GM18502 (cell line): ENCODE data around the gene OXCT1.
"Not testable (repeated sequence)": the region's sequence is repeated elsewhere in the genome, so short reads cannot be mapped to it uniquely, and the experiment has no call there.

Source experiments
- ATAC-seq: cut with Tn5 transposase; IDR thresholded peaks from one replicate; pipeline ENCODE4 v1.9.1; 2021; ENCODE audit warnings: mild to moderate bottlenecking; ENCODE audit not compliant: unreplicated experiment, poor library complexity

Gene OXCT1

DNA sequence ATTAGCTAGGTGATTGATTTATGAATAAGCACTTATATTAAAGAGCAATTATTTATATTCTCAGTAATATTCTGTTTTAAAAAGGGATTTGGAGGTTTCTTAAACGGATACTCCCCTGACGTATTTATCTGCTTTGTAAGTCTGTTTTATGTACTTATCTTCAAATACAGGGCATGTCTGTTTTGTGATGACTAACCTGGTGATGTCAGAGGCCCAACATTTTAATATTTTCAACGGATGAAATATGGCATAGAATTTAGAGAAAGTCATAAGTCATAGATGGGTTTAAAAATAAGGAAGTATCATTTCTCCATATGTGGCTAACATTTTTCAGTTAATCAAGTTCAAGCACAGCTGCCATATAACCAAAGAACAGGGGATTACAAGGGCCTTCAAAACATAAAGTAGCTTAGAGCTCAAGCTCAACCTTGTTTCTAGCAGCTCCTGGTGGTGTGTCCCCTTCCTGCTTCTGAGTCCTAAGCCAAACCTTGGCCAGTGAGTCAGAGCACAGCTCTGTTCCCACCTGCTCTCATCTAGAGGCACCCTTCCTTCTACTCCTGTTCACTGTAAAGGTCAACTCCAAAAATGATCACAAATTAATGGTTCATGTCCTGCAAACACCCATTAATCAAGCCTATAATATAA, 131.4 kb downstream of the OXCT1 start:
- no peak for ATAC-seq

DNA sequence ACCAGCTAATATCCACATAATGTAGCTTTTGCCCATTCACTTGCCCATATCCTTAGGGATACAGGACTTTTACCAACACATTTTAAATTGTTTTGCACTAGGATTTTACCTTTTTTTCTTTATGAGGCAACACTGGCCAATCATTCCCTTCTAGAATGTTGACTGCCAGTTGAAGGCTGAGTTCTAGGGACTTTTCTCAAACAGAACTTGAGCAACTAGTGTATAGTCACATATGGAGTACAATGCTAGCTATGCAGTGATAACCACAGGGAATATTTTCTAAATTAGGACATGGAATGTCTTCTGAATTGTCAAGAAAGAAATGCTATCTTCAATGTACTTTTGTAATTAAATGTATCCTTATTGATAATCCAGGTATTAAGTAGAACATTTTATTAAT, 133.6 kb downstream of the OXCT1 start:
- ATAC-seq: no peak

DNA sequence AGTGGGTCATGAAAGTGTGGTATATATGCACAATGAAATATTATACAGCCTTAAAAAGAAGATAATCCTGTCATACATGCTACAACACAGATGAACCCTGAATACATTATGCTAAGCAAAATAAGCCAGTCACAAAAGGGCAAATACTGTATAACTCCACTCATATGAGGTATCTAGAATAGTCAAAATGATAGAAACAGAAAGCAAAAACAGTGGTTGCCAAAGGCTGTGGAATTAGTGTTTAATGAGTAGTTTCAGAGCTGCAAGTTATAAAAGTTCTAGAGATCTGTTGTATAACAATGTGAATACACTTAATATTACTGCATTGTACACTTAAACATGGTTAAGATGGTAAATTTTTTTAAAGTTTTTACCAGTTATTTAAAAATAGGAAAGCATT, 135.0 kb downstream of the OXCT1 start:
- peak; percentile 82 for ATAC-seq

DNA sequence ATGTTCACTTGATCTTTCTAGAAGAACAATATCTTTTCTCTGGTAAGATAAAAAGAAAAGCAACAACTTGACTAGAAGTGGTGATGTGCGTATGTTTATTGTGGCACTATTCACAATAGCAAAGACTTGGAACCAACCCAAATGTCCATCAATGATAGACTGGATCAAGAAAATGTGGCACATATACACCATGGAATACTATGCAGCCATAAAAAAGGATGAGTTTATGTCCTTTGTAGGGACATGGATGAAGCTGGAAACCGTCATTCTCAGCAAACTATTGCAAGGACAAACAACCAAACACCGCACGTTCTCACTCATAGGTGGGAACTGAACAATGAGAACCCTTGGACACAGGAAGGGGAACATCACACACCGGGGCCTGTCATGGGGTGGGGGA, 140.8 kb downstream of the OXCT1 start:
- ATAC-seq: not testable (repeated sequence)

DNA sequence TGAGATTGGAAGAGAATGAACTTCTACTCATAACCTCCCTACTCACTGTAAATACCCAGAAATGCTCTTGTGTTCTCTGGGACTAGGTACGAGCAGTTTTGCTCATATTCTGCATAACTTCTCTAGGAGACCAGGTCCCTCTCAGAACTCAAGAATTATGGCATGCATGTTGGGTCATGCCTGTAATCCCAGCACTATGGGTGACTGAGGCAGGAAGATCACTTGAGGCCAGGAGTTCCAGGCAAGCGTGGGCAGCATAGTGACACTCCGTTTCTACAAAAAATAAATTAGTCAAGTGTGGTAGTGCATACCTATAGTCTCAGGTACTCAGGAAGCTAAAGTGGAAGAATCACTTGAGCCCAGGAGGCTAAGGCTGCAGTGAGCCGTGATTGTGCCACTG, 141.9 kb downstream of the OXCT1 start:
- no peak for ATAC-seq

DNA sequence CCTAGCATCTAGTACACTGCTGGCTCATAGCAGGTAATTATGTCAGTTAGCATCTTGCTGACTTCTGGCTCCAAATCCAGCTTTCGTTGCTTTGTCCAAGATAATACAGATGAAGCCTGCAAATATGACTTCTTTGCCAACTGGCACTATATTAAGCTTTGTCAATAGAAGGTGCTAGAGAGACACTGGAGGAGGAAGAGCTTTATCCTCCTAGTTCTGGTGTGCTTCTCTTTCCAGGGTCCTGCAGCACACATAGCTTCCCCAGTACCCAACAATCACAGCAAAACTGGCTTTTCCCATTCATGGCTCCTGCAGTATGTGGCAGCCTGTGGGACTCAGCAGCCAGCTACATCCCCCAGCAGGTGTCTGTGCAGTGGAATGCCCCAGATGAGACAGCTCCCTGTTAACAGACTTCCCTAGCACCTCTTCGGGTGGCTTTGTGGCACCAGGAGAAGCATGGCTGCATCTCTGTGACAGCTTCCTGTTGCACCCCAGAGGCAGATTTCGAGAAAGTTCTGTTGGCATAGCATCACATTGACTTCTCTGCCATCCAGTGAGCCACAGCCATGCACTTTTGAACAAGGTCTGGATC, 147.8 kb downstream of the OXCT1 start:
- ATAC-seq: peak; percentile 51

DNA sequence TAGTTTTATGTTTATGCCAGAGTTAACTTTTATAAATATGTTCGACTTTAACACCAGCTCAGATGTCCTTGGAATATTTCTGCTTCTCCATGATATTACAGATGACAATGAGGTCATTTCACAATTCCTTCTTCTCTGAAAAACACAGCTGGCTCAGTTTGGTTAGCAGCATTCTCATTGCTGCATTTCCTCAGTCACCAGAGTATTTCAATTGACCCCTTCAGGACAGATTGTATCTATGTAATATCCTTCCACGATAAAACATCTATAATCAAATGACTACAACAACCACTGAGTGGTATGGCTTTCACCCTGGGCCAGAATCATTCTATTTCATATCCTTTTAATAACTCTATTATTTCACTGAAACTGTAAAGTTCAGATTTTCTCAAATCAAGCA, 148.7 kb downstream of the OXCT1 start:
- no peak for ATAC-seq

DNA sequence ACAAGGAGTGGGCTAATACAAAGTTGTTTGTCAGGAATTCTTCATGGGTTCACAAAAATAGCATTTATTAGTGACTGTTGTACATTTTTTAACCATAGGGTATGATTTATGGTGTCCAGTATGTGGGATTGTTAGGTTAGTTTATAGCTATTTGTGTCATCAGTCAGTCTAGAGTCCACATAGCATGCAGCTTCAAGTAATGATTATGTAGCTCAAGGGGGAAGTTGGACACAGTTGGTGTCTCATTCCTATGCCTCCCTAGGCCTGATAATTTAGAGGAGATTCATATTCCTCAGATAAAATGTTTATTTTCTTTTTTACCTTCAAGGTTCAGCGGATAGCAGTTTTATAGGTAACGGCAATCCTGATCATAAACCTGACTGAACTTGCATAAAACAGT, 153.8 kb downstream of the OXCT1 start:
- no peak for ATAC-seq

DNA sequence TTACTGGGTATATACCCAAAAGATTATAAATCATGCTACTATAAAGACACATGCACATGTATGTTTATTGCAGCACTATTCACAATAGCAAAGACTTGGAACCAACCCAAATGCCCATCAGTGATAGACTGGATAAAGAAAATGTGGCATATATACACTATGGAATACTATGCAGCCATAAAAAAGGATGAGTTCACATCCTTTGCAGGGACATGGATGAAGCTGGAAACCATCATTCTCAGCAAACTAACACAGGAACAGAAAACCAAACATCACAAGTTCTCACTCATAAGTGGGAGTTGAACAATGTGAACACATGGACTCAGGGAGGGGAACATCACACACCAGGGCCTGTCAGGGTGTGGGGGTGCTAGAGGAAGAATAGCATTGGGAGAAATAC, 155.8 kb downstream of the OXCT1 start:
- not testable (repeated sequence) for ATAC-seq

DNA sequence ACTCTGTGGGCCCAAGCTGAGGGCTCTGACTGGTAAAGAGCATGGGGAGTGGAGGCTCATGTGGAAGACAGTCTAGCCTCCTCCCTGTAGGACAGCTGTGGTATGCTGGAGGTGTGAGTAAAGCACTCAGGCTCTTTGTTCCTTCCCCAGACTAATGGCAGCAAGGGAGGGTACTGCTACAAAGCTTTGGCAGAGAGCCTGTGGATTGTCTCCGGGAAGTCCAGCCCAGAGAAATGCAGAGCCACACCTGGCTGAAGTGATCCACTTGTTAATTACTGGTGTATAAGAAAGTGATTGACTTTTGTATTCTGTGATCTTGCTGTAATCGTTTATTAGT, 161.7 kb downstream of the OXCT1 start:
- ATAC-seq: no peak

DNA sequence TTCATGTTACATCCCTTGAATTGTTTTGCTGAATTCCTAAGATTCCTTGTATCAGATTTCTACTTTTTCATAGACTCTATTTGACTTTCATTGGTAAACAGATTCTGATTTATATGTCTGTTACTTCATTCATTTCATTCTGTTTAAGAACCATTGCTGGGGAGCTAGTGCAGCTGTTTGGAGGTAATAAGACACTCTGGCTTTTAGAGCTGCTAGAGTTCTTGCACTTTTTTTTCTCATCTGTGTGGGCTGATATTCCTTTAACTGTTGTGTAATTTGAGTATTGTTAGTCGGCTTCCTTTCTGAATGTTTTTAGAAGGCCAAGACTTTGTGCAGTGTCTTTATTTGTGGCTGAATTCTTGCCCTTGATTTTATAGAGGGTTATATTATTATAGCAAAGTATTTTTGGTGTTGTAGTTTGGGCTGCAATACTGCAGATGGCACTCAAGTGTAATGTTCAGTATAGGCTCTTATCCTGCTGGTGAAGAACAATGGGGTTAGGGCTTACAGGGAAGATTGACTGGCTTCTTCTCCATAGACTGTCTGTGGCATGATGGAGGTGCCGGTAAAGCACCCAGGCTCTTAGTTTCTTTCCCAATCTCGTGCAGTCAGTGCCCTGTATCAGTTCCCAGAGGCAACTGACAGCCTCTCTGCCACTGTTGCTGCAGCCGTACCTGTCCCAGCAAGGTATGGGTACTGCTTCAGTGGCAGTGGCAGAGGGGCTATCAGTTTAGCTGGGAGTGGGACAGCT, 162.2 kb downstream of the OXCT1 start:
- ATAC-seq: peak; percentile 91

DNA sequence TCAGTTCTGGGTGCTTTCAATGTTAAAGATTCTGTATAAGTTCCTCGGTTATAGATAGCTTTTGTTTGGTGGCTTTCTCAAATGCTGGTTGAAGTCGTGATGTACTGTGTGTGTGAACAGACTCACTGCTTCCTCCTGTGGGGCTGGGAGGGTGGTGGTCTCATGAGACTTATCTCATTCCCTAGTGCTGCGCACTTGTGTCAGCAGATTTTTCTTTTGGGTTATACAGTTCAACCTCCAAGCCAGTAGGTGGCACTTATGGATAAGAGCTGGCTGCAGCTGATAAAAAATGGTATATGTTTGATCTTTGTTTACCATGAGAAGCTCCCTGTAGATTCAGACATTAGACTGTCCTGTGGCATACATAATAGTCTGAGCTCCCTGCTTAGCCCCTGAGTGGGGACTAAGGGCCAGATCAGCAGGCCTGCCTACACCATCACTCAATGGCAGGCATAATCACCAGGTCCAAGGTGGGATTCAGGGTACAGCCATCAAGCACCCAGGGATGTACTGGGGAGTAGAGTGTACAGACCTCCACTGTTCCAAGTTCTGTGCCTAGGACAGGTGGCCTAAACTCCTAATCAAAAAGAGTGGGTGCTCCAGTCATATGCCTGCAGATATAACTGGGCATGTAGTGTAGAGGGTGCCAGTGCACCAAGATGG, 174.2 kb downstream of the OXCT1 start:
- ATAC-seq: peak; percentile 81

DNA sequence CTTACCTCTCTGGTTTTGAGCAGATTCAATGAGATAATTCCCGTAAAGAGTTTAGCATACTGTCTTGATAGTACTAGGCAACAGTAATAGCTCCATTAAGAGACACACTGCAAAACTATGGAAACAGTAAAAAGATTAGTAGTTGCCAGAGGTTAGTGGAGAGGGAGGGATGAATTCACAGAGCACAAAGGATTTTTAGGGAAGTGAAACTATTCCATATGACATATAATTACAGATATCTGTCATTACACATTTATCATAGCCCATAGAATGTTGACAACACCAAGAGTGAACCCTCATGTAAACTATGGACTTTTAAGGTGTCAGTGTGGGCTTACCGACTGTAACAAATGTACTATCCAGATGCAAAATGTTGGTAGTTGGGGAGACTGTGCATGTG, 183.5 kb downstream of the OXCT1 start:
- no peak for ATAC-seq

DNA sequence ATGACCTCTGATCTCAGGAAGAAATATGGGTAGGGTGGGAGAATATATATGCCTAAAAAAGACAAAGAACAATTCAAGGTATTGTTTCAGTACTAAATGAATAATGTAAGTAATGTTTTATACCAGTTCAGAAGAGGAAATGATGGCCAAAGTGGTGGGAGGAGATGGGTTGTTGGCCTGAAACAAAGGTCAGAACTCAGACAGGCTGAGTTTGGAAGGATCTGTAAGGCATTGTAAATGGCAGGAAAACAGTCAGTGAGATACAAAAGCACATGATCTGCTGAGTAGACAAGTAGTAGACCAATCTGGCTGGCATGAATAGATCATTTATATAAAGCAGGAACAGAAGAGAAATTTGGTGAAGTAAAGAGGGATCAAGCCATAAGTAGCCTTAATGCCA, 184.0 kb downstream of the OXCT1 start:
- no peak for ATAC-seq

DNA sequence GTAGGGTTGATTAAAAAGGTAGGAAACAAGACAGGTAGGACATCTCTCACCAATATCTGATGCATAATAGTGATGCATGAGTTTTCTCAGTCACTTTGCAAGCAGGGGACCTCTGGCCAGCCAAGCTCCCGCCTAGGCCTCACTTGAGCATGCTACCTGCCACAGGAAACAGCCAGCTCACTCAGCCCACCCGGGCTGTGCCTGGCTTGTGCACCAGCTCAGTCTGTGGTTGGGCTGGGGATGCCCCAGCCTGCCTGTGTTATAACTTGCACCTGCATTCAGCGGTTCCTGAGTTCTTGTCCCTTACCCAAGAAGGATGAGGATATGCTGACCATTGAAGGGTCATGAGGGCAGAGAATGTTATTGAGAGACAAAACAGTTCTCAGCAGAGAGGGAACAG, 187.0 kb downstream of the OXCT1 start:
- no peak for ATAC-seq

DNA sequence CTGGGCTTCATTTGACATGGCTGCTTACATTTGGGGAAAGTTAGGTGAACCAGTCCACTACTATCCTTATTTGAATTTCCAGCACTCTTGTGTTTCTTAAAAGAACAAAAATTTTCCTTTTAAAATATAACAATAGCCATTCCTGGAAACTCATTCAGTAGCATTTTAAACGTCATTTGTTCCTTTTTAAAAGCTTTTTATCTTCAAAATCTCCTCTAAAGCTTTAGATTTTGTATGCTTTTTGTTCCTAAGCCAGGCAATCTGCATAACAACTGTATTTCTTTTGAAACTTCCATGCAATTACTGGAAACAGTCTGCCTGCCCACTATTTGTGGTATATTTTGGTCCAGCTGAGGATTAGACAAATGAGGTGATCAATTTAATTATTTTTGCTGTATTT, 187.6 kb downstream of the OXCT1 start:
- ATAC-seq: no peak

DNA sequence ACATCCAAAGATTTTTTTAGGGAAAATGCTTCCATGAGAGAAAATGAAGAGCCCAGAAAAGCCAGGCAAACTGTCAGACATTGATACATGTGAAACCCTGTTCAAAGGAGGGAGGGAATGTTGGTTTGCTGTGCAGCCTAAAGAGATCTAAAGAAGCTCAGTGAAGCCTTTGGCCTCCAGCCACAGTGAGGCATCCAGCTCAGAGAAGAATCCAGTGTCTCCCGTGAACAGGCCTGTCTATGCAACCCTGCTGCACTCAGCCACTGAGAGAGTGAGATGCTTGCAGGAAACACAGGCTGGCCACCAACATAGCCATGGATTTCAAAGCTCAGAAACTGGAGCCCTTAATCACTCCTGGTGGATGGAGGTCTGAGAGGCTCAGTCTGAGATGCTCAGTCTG, 188.4 kb downstream of the OXCT1 start:
- ATAC-seq: no peak
